IMR-90 (cell line): ENCODE results near the gene SUB1. TPM values are rescaled to one million over a fixed set of nuclear protein-coding genes. Genes with fewer than 3 reads are reported as not detected.

Source experiments
- ATAC-seq: fragments of 200-7000 bp; cut with Tn5 transposase; 2 replicates; pipeline ENCODE4 v1.9.1; 2020; ENCODE audit warnings: low read depth, mild to moderate bottlenecking, moderate library complexity
- BruUV-seq: library from RNA; stranded (reverse); fragments of 400-500 nt; replicated peaks from 2 replicates; lab custom pipeline; 2021; lab: Mats Ljungman, UMichigan
- CTCF ChIA-PET: fragments of 300-600 bp; formaldehyde crosslinking; extraction: SDS; loops from one replicate; lab custom pipeline; 2021; ENCODE audit warnings: antibody characterized with exemption; lab: Yijun Ruan, JAX
- POLR2A ChIA-PET: fragments of 300-600 bp; sonication (Branson Sonifier 250); formaldehyde crosslinking; loops from one replicate; lab custom pipeline; 2022; ENCODE audit warnings: antibody characterized with exemption; ENCODE audit not compliant: unreplicated experiment; lab: Charles Lee
- DNase-seq: peaks from one replicate; pipeline ENCODE4 v3.0.0; 2013
- H2AFZ ChIP-seq: replicated peaks from 2 replicates; pipeline ENCODE3; 2013; ENCODE audit warnings: low read length, mild to moderate bottlenecking; ENCODE audit not compliant: poor library complexity
- H2AK5ac ChIP-seq: 2 replicates; pipeline ENCODE4 v1.6.1; 2013; ENCODE audit warnings: low read depth, low read length, inconsistent platforms
- H2AK9ac ChIP-seq: replicated peaks from 2 replicates; pipeline ENCODE3; 2013; ENCODE audit warnings: mild to moderate bottlenecking, low read depth, low read length, moderate library complexity; ENCODE audit not compliant: poor library complexity
- H2BK120ac ChIP-seq: 2 replicates; pipeline ENCODE4 v1.6.1; 2013; ENCODE audit warnings: low read depth, low read length, inconsistent platforms
- H2BK15ac ChIP-seq: 3 replicates; pipeline ENCODE4 v1.6.1; 2013; ENCODE audit warnings: low read depth, low read length, inconsistent platforms
- H2BK20ac ChIP-seq: 2 replicates; pipeline ENCODE4 v1.6.1; 2013; ENCODE audit warnings: low read depth, mild to moderate bottlenecking, inconsistent platforms, low read length, moderate library complexity
- H2BK5ac ChIP-seq: 2 replicates; pipeline ENCODE4 v1.6.1; 2013; ENCODE audit warnings: mild to moderate bottlenecking, low read depth, low read length, inconsistent platforms; ENCODE audit not compliant: poor library complexity, severe bottlenecking
- H3K14ac ChIP-seq: replicated peaks from 2 replicates; pipeline ENCODE4 v1.6.1; 2013; ENCODE audit warnings: low read depth, low read length, inconsistent platforms
- H3K18ac ChIP-seq: 2 replicates; pipeline ENCODE4 v1.6.1; 2013; ENCODE audit warnings: low read depth, low read length, control low read depth
- H3K23ac ChIP-seq: 2 replicates; pipeline ENCODE4 v1.6.1; 2013; ENCODE audit warnings: low read depth, low read length, inconsistent platforms
- H3K27ac ChIP-seq: 2 replicates; pipeline ENCODE4 v1.5.1; 2013; ENCODE audit warnings: mild to moderate bottlenecking, control low read depth, low read length; ENCODE audit not compliant: insufficient read depth
- H3K27me3 ChIP-seq: 2 replicates; pipeline ENCODE4 v1.6.1; 2013; ENCODE audit warnings: low read length; ENCODE audit not compliant: control insufficient read depth, insufficient read depth
- H3K36me3 ChIP-seq: 2 replicates; pipeline ENCODE4 v1.6.1; 2013; ENCODE audit warnings: low read length, mixed read lengths; ENCODE audit not compliant: control insufficient read depth, insufficient read depth
- H3K4ac ChIP-seq: 2 replicates; pipeline ENCODE4 v1.6.1; 2013; ENCODE audit warnings: low read depth, low read length, inconsistent platforms
- H3K4me1 ChIP-seq: 2 replicates; pipeline ENCODE4 v1.6.1; 2013; ENCODE audit warnings: low read length, mixed read lengths; ENCODE audit not compliant: control insufficient read depth, insufficient read depth
- H3K4me2 ChIP-seq: 2 replicates; pipeline ENCODE4 v1.6.1; 2013; ENCODE audit warnings: low read depth, mild to moderate bottlenecking, control low read depth, low read length, moderate library complexity
- H3K4me3 ChIP-seq: 2 replicates; pipeline ENCODE4 v1.5.1; 2013; ENCODE audit warnings: low read depth, mild to moderate bottlenecking, control low read depth, low read length, moderate library complexity; ENCODE audit not compliant: insufficient read depth
- H3K56ac ChIP-seq: 2 replicates; pipeline ENCODE4 v1.6.1; 2013; ENCODE audit warnings: low read length, inconsistent platforms; ENCODE audit not compliant: insufficient read depth; ENCODE audit errors: extremely low read depth
- H3K79me1 ChIP-seq, 2 experiments: 2 replicates each; pipeline ENCODE4 v1.6.1; 2013; ENCODE audit warnings: low read length in 2 of 2, inconsistent platforms in 1 of 2, low read depth in 1 of 2
- H3K9ac ChIP-seq: 2 replicates; pipeline ENCODE4 v1.6.1; 2013; ENCODE audit warnings: low read depth, low read length, control low read depth
- H3K9me1 ChIP-seq: 2 replicates; pipeline ENCODE4 v1.6.1; 2013; ENCODE audit warnings: low read length, inconsistent platforms; ENCODE audit not compliant: insufficient read depth
- H3K9me3 ChIP-seq: 2 replicates; pipeline ENCODE4 v1.6.1; 2013; ENCODE audit warnings: low read length; ENCODE audit not compliant: control insufficient read depth, insufficient read depth
- H4K20me1 ChIP-seq: 2 replicates; pipeline ENCODE4 v1.6.1; 2013; ENCODE audit warnings: low read length, inconsistent platforms; ENCODE audit not compliant: insufficient read depth
- H4K5ac ChIP-seq: 2 replicates; pipeline ENCODE4 v1.6.1; 2013; ENCODE audit warnings: mild to moderate bottlenecking, low read depth, low read length, control low read depth
- H4K8ac ChIP-seq, 2 experiments: 2 replicates each; pipeline ENCODE4 v1.6.1; 2013; ENCODE audit warnings: low read depth in 2 of 2, low read length in 2 of 2, control low read depth in 1 of 2, inconsistent platforms in 1 of 2
- H4K91ac ChIP-seq: 2 replicates; pipeline ENCODE4 v1.6.1; 2013; ENCODE audit warnings: low read depth, low read length, inconsistent platforms; ENCODE audit not compliant: insufficient read depth
- BHLHE40 ChIP-seq: fragments of 150-350 bp; IDR thresholded peaks from 2 replicates; pipeline ENCODE4 v1.6.1; 2016; ENCODE audit warnings: mild to moderate bottlenecking, low read depth, low read length
- CEBPB ChIP-seq: IDR thresholded peaks from 2 replicates; pipeline ENCODE4 v1.6.1; 2012; ENCODE audit warnings: low read depth, low read length, improper control_type of control experiment
- CHD1 ChIP-seq: IDR thresholded peaks from 2 replicates; pipeline ENCODE4 v1.6.1; 2012; ENCODE audit warnings: low read depth, low read length, improper control_type of control experiment
- FOS ChIP-seq: fragments of 150-350 bp; IDR thresholded peaks from 2 replicates; pipeline ENCODE4 v1.6.1; 2016; ENCODE audit warnings: low read depth, low read length
- MXI1 ChIP-seq: IDR thresholded peaks from 2 replicates; pipeline ENCODE4 v1.6.1; 2012; ENCODE audit warnings: low read depth, mild to moderate bottlenecking, low read length, moderate library complexity, borderline replicate concordance
- NFE2L2 ChIP-seq: fragments of 150-350 bp; IDR thresholded peaks from 2 replicates; pipeline ENCODE4 v1.6.1; 2016; ENCODE audit warnings: low read depth, mild to moderate bottlenecking, low read length
- RAD21 ChIP-seq: IDR thresholded peaks from 2 replicates; pipeline ENCODE4 v1.6.1; 2012; ENCODE audit warnings: low read length, improper control_type of control experiment
- WGBS, 2 experiments: methylation state at CpG; one replicate each; pipeline versions ENCODE4 v1.1.5 to v1.1.7; 2013; ENCODE audit warnings: missing lambda C conversion rate in 2 of 2; ENCODE audit not compliant: insufficient read length in 1 of 2; ENCODE audit errors: extremely low coverage in 2 of 2; 5-methylcytosine and 5-hydroxymethylcytosine counted together
- dilution Hi-C: fragments of 300-500 bp; cut with HindIII; formaldehyde crosslinking; loops from one replicate; pipeline ENCODE4 v1.14.3; 2018; ENCODE audit warnings: low sequenced_read_pairs; ENCODE audit not compliant: unreplicated experiment
- in situ Hi-C: fragments of 300-500 bp; cut with MboI; formaldehyde crosslinking; loops from 3 replicates; pipeline ENCODE4 v1.14.3; 2019; ENCODE audit warnings: low sequenced_read_pairs, inconsistent platforms, mixed read lengths
- intact Hi-C: fragments of 100-400 bp; cut with micrococcal nuclease; formaldehyde crosslinking; loops from 2 replicates; pipeline ENCODE4 v1.10.0; 2022
- polyA plus RNA-seq, 3 experiments: library from polyadenylated mRNA; depleted of rRNA; stranded (reverse); fragments of >200 nt; gene quantifications; 2 replicates each; pipeline ENCODE4 v1.2.3, GENCODE V29; 2012; ENCODE audit warnings: low replicate concordance in 1 of 3
- total RNA-seq: library from RNA; depleted of rRNA; stranded (reverse); fragments of >200 nt; gene quantifications from 2 replicates; pipeline ENCODE4 v1.2.3, GENCODE V29; 2012
- TF ChIP-seq, protein P1 (sequence below): fragments of 150-350 bp; IDR thresholded peaks from 2 replicates; pipeline ENCODE4 v1.6.1; 2017; ENCODE audit warnings: mild to moderate bottlenecking, antibody characterized with exemption, low read length, low read depth

SUB1 gene
- total and polyA plus RNA-seq, 2 of the 4 experiments (the other 2 are of a cell fraction) = 19.5 to 155 TPM

DNA sequence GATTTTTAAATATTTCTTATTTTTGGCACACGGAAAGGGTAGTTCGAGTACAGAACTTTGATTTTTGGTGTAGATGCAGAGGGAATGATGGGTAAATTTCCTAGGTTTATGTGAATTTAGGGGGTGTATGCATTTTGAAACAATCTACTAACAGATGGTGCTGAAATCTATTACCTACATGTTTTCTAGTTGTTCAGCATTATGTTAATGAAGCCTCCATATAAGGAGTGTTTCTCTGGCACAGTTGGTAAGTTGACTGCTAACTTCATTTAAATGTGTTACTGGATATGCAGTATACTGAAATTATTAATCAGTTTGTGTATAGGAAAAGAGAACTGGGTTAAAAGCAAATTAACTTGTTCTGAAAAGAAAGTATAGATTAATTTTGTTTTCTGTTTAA, 17.5 kb downstream of the SUB1 start:
- H3K27ac ChIP-seq = no peak overlapping the region
- no peak overlapping the region for H3K18ac ChIP-seq
- ChIA-PET POLR2A (no interaction called here), CTCF (no interaction called here)
- H3K4me3 ChIP-seq = no peak overlapping the region
- H4K8ac ChIP-seq = no peak overlapping the region
- no peak overlapping the region for H2AK9ac ChIP-seq
- no peak overlapping the region for H3K23ac ChIP-seq
- no peaks in the 10 kb centered on the region for H3K27me3 ChIP-seq
- no TSS peak for BruUV-seq
- H3K56ac ChIP-seq = no peak overlapping the region
- no peak overlapping the region for H3K4me2 ChIP-seq
- no peak overlapping the region for H3K14ac ChIP-seq
- H4K5ac ChIP-seq = no peak overlapping the region
- no peaks in the 10 kb centered on the region for H3K9me1 ChIP-seq
- no peak overlapping the region for H3K9ac ChIP-seq
- H2BK120ac ChIP-seq = no peak overlapping the region
- intact Hi-C loops (no loop called here), in situ Hi-C loops (no loop called here), dilution Hi-C loops (no loop called here)
- H4K91ac ChIP-seq = no peak overlapping the region
- H3K9me3 ChIP-seq = no peaks in the 10 kb centered on the region
- no peak overlapping the region for H2BK20ac ChIP-seq
- TF ChIP-seq FOS = no peak
- TF ChIP-seq RAD21 = no peak
- no peak for TF ChIP-seq CHD1
- TF ChIP-seq, protein P1, sequence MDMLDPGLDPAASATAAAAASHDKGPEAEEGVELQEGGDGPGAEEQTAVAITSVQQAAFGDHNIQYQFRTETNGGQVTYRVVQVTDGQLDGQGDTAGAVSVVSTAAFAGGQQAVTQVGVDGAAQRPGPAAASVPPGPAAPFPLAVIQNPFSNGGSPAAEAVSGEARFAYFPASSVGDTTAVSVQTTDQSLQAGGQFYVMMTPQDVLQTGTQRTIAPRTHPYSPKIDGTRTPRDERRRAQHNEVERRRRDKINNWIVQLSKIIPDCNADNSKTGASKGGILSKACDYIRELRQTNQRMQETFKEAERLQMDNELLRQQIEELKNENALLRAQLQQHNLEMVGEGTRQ = no peak
- TF ChIP-seq MXI1 = no peak
- no peak for TF ChIP-seq CEBPB
- no peak for TF ChIP-seq BHLHE40
- TF ChIP-seq NFE2L2 = no peak
- H2BK5ac ChIP-seq = no peak overlapping the region
- no peaks in the 10 kb centered on the region; the same call in 1 of the 2 replicates for H3K4me1 ChIP-seq
- ATAC-seq = no peak
- no peak overlapping the region for H3K4ac ChIP-seq
- peaks cover 10 to 36% of the 10 kb centered on the region in 2 experiments for H3K79me1 ChIP-seq
- peaks cover 12% of the 10 kb centered on the region for H3K36me3 ChIP-seq
- no peak overlapping the region for H2AFZ ChIP-seq
- H2BK15ac ChIP-seq = no peak overlapping the region
- no peak for DNase-seq
- WGBS, 2 experiments = no CpG with 5 or more reads among the region's 2 CpGs
- H2AK5ac ChIP-seq = no peak overlapping the region
- peaks cover 12% of the 10 kb centered on the region; the same call in 1 of the 2 replicates for H4K20me1 ChIP-seq
